ENCODE measurements around the gene GDPD5.
"Not testable (repeated sequence)": the region's sequence is repeated elsewhere in the genome, so short reads cannot be mapped to it uniquely, and the experiment has no call there.

The GDPD5 gene

GRCh38 chr11:75423721-75424120, 102.0 kb downstream of the GDPD5 start:
- no peak for DNase-seq

DNA sequence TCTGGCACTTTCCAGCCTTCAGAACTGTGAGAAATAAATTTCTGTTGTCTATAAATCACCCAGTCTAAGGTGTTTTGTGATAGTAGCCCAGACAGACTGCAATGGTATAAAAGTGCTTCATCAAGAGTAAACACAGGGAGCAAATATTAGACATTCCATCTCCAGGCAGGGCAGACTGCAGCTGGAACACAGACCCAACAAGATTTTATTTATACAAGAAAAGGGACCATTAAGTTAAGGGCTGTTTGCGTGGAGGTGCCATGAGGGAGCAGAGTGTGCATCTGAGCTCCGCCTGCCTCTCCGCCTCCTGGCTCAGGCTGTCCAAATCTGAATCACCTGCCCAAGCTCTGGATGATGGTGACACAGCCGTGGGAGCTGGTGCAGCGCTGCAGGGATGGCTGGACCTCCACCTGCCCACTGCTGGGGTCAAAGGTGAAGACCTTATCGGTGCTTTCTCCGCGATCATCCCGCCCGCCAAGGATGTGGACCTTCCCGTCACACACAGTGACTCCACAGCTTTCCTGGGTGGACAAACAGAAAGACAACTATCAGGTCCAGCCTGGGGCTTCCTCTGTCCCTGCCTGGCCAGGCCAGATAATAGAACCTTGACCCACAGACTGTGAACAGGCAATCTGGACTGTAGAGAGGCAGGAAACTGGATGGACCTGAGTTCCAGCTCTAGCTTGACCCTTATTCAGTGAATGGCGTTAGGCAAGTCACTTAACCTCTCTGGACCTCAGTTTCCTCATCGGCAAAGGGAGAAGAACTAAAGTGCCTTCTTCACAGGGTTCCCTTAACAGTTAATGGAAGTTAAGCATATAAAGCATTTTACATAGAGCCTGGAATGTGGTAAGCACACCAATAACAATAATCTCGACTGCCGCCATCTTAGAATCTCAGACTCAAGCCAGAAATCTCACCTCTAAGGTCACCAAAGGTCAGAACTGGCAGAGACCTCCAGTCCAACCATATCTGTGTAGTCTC, 103.2 kb downstream of the GDPD5 start:
- DNase-seq, result no peak

DNA sequence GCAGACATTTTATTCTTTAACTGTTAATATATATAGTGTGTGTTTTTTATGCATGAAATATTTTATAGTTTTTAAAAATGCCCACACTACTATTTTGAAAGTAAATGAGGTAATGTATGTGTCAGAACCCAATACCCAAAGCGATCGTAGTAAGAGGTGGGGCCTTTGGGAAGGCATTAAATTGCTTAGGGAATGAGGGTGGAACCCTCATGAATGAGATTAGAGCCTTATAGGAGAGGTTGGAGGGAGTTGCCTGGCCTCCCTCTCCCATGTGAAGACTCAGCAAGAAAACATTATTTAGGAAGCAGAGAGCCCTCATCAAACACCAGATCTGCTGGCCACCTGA, 103.9 kb downstream of the GDPD5 start:
- DNase-seq, result no peak

DNA sequence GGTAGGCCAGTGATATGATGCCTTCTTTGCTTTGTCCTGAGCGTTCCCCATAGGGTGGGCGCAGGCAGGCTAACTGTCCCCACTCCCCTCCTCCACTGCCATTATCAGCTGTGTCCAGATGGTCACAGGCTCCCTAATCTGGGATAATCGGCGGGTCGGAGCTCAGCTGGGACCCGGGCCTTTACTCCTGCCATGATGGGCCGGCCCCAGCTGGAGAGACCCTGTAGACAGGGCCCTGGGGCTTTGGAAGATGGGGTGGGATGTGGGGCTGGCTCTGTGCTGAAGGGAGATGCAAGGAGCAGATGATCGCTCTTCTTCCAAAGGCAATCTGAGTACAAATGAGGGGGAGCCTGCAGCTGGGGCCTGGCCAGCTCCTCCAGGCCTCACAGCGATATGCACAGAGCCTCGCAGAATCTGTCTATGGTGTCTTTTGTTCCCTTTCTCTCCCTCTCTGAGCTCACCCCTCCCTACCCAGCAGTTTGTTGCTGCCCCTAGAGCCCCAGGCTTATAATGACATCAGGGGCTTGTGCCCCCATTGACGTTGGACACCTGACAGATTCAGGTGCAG, 104.6 kb downstream of the GDPD5 start:
- no peak for DNase-seq

GRCh38 chr11:75420224-75421034, 105.3 kb downstream of the GDPD5 start:
- DNase-seq, result no peak

GRCh38 chr11:75413864-75414263, 111.9 kb downstream of the GDPD5 start:
- DNase-seq, result no peak

- not testable (repeated sequence) for DNase-seq
These were observed 112.6 kb downstream of the GDPD5 start for GRCh38 chr11:75413146-75413545.

- DNase-seq, result not testable (repeated sequence)
These were observed 115.8 kb downstream of the GDPD5 start for GRCh38 chr11:75409971-75410370.

- no peak for DNase-seq
These were observed 116.9 kb downstream of the GDPD5 start for GRCh38 chr11:75408957-75409219.

GRCh38 chr11:75406338-75406777, 119.4 kb downstream of the GDPD5 start:
- no peak for DNase-seq

DNA sequence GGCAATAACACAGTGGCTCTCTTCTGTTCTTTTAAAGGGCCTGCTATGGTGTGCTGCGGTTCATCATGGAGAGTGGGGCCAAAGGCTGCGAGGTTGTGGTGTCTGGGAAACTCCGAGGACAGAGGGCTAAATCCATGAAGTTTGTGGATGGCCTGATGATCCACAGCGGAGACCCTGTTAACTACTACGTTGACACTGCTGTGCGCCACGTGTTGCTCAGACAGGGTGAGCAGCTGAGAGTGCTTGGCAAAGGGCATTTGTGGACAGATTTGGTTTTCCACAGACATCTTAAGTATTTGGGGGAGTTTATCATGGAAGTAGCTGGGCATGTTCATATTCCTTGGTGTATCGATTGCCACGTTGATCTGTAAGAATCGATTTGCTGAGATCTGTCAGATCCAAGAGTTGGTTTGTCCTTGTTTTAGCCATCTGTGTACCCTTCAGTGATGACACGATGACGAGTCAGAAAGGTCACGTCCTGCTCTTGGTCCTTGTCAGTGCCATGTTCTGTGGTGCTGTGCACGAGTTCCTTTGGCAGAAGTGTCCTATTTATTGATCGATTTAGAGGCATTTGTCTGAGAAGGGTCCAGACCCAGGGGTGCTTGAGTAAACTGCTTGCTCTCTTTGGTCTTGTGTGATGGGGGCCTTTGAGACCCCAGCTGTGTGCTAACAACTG, 121.6 kb downstream of the GDPD5 start:
- no peak for DNase-seq

DNA sequence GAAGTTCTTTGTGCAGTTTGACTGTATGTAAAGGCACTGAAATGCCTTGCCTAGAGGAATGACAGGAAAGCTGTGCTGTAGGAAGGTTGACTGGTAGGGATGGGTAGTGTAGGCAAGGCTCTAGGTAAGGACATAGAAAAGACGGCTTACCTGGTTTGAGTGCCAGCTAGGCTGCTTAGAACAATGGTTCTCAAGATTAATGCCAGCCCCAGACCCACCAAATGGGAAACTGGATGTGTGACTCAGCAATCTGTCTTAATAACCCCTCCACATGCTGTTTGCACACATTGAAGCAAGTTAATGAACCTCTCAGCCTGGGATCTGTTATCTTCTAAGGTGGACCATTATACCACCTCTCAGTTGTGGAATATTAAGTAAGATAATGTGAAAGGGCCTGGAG, 122.7 kb downstream of the GDPD5 start:
- no peak for DNase-seq

DNA sequence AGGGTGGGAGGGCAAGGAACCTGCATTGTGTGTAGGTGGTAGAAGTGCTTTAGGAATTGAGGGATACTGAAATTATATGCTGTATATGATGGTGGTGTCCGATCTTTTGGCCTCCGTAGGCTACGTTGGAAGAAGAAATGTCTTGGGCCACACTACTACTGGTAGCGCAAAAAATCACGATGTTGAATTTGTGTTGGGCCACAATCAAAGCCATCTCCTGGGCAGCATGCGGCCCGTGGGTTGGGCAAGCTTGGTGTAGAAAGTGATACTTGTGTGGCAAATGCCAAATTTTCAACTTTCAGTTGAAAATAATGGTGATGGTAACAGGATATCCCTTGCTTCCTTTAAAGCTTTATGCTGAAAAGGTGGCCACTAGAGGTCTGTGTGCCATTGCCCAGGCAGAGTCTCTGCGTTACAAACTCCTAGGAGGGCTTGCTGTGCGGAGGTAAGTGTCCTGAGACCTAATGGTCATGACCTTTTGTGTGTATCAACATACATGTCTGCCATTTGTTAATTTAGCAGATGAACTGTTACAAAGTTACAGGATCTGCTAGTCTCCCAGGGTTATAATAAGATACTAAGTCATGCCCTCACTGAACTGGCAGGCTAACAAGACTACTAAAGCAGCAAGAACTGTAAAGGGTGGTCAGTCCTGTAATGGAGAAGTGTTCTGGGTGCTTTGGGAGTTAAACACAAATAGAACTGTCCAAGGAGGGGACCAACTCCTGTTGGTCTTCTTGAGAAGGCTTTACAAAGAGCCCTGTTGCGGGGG, 123.6 kb downstream of the GDPD5 start:
- DNase-seq, result no peak

- DNase-seq, result no peak
These were observed 125.4 kb downstream of the GDPD5 start for GRCh38 chr11:75400146-75400865.

- peak; percentile 48 for DNase-seq
These were observed 126.2 kb downstream of the GDPD5 start, which contains the start of gene RPS3 for GRCh38 chr11:75399344-75400145. Gene RPS3, plus strand, starts transcription at chr11:75399518. Its CDS starts 30 bp downstream, at chr11:75399548.

- no peak for DNase-seq
These were observed 126.8 kb downstream of the GDPD5 start for GRCh38 chr11:75398906-75399305.

DNA sequence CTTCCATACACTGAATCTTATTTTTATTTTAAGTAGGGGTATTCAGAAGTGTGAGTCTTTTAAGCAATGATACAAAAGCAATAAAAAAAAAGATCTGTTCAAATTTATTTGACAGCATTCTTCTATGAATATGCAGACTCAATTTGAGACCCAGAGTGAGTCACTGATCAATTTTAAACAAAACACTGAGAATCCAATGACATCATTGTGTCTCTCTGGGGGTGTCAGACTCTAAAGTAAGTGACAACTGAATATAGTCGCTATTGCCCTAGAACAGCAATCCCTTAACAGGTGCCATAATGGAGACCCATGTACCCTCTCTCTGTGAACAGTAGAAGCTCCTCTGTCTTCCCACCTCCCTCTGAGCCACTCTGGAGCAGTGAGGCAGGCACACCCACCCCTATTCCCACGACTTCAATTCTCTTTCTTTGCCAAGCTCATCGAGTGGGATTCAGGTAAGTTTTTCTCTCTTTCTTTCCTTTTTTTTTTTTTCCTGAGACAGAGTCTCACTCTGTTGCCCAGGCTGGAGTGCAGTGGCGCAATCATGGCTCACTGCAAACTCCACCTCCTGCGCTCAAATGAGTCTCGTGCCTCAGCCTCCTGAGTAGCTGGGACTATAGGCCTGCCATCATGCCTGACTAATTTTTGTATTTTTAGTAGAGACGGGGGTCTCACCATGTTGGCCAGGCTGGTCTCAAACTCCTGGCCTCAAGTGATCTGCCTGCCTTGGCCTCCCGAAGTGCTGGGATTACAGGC, 131.5 kb downstream of the GDPD5 start:
- DNase-seq, result no peak

- DNase-seq, result no peak
These were observed 135.8 kb downstream of the GDPD5 start for GRCh38 chr11:75389925-75390324.

- DNase-seq, result no peak
These were observed 136.5 kb downstream of the GDPD5 start for GRCh38 chr11:75389276-75389605.

Measured in NCI-H2081 treated with DMSO at 0.1 percent for 48 hours (cell line).